ENCODE data around the gene PROCR.
"Not testable (repeated sequence)": the region's sequence is repeated elsewhere in the genome, so short reads cannot be mapped to it uniquely, and the experiment has no call there.

PROCR gene

DNA sequence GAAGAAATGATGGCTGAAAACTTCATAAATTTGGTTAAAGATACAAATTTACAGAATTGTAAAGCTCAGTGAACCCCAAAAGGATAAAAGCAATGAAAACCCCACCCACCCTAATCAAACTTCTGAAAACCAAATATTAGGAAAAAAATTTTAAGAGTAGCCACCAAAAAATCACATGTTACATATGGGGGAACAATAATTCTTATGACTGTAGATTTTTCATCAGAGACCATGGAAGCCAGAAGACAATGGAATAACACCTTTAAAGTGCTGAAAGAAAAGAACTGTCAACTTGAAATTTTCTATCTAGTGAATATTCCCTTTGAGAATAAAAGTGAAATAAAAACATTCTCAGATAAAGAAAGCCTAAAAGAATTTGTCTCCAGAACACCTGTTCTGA lies 24.4 kb downstream of the PROCR start:
- no peak for DNase-seq

DNA sequence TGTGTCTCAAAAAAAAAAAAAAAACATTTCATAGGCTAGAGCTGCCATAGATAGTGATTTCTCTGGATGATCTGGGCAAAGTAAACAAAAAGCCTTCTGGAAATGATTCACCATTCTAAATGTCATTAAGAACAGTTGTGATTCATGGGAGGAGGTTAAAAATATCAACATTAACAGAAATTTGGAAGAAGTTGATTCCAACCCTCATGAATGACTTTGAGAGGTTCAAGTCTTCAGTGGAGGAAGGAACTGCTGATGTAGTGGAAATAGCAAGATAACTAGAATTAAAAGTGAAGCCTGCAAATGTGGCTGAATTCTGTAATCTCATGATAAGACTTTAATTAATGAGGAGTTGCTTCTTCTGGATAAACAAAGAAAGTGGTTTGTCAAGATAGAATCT lies 27.9 kb downstream of the PROCR start:
- no peak for DNase-seq

DNA sequence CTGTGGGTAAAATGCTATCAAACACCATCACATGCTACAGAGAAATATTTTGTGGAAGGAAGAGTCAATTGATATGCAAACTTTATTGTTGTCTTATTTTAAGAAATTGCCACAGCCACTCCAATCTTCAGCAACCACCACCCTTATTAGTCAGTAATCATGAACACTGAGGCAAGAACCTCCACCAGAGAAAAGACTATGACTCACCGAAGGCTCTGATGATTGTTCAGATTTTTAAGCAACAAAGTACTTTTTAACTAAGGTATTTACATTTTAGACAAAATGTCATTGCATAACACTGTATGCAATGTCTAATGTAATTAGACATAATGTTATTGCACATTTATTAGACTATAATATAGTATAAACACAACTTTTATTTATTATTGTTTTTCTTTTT lies 28.4 kb downstream of the PROCR start:
- DNase-seq, result no peak

DNA sequence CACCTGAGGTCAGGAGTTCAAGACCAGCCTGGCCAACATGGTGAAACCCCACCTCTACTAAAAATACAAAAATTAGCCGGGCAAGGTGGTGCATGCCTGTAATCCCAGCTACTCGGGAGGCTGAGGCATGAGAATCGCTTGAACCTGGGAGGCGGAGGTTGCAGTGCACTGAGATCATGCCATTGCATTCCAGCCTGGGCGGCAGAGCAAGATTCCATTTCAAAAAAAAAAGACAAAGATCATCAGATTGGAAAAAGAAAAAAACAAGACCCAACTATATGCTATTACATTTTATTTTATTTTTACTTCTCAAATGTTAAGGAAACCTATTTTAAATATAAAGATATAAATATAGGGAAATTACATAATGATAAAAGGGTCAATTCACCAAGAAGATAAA lies 29.6 kb downstream of the PROCR start:
- not testable (repeated sequence) for DNase-seq

DNA sequence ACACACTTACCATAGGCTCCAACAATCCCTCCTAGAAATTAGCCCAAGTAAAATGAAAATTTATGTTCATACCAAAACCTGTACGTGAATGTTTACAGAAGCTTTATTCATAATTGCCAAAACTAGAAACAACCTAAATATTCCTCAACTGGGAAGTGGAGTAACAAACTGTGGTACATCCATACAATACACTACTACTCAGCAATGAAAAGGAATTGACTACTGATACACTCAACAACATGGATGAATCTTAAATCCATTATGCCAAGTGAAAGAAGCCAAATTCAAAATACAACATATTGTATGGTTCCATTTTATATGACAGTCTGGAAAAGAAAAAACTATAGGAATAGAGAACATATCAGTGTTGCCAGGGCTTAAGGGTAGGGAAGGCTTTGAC lies 34.9 kb downstream of the PROCR start:
- DNase-seq, result no peak

DNA sequence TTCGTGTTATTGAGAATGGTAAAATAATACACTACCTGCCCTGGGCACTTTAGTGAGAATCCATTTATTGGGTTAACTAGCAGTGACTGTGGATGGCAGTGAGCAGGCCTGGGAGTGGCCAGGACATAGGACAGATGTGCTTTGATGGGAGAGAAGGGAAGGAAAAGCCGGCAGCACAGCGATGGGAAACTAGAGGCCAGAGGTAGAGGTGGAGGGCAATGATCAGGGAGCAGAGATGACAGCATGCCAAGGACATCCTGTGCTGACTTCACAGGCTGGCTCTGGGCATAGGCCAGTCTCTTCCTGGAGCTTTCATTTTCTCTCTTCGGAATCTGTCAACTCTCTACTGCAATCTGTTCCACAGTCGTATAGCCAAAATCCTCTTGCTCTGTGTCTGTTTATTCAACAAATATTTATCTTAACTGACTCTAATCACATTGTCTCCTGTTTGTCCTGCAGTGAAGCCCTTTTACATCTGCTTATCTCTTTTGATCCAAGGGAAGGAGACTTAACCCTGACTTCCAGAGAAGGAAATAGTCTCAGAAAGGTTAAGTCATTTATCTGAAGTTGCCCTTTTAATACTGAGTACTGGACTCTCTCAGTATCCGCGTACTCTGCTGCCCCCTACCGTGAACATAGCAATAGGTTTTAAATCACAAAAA lies 36.2 kb downstream of the PROCR start:
- peak; percentile 47 for DNase-seq

DNA sequence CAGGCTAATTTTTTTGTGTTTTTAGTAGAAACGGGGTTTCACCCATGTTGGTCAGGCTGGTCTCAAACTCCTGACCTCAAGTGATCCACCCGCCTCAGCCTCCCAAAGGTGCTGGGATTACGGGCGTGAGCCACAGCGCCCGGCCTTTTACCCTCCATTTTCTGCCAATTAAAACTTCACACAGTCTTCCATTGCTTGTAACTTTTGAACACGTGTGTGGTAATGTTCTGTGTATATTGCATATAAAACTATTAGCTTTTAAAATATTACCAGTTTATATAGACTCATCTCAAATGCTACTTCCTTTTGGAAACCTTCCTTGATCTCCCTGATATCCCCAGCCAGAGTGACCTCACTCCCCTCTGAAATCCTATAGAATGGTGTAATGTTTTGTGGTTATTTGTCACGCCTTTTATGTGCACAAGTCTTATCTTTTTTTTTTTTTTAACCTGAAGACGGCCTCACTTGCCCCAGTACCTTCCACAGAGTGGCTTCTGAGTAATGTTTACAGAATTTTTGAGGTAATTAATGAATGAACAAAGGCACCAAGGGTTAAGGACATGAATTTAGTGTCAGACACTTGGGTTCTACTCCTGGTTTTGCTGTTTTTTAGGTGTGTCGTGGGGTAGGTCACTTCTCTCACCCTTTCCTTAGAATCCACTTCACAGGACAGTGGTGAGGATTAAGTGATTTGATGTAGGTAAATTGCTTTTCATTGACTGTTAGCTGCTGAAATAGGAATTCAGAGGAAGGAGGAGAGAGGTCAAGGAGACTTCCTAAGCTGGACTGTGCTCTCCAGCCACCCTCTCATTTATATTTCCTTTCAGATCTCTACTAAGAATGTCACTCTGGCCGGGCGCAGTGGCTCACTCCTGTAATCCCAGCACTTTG lies 43.4 kb downstream of the PROCR start:
- no peak for DNase-seq

DNA sequence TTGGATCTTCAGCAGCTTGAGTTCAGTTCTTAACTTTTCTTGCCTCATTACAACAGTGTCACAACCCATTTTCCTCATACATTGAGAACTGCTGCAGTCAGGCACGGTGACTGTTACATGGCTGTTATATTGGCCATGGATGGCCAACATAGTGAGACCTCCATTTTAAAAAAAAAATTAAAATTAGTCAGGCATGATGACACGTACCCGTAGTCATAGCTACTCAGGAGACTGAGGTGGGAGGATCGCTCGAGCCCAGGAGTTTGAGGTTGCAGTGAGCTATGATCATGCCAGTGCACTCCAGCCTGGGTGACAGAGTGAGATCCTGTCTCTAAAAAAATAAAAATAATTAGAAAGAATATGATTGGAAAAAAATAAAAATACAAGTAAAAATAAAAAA lies 44.7 kb downstream of the PROCR start:
- DNase-seq, result no peak

DNA sequence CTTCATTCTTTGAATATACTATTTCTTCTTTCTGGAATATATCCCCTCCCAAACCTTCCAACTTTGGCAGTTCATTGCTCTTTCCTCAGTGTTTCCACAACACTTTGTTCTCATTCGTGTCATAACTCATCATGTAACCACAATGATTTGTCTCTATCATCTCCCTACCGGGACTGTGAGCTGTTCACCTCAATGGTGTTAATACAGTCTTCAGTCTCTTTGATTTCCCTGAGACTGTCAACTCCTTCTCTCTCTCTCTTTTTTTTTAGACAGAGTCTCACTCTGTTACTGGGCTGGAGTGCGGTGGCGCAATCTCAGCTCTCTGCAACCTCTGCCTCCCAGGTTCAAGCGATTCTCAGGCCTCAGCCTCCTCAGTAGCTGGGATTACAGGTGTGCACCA lies 52.1 kb downstream of the PROCR start:
- no peak for DNase-seq

DNA sequence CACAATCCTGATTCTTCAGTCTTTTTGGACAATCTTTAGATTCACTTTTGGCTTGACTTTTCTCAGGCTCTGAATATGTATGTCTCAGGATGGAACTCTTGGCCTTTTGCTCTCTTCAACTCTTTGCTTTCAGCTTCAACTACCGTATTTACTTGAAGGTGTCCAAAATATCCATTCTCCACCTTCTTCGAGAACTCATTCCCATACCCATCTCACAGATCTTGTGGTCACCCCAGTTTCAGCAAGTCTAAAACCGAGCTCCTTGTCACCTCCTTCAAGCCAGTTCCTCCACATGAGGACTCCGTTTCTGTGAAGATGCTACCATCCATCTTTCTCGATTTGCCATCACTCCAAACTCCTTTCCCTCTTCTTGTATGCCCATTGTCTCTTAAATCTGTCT lies 52.7 kb downstream of the PROCR start:
- no peak for DNase-seq

DNA sequence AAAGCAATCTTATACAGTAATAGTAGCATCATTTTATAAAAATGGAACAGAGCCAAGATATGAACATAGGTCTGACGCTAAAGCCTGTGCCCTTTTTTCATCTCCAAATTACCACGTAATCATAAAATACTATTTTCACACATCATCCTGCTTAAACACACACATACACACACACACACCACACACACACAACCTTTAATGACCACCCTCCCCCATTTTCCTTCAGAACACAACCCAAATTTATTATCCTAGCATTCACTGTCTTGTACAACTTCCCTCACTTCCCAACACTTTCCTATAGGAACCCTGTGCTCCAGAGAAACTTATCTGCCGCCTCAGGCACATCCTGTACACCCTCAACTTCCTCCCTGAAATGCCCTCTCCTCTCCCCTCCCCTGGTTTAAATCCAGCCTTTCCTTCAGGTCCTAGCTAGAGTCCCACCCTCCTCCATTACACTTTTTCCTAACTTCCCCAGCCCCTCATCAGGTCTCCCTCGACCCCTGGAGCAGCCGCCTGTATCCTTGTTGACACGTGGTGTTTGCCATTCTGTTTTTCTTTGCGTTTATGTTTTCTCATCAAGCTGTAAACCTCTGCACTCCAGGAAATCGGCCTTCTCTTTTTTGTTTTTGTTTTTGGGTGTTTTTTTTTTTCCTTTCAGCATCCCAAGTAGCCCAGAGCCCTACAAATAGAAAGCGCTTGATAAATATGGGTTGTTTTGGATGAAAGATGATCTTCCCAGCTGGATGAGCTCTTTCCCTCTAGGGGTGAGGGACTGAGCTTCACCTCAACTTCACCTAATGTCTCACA lies 53.6 kb downstream of the PROCR start:
- no peak for DNase-seq

DNA sequence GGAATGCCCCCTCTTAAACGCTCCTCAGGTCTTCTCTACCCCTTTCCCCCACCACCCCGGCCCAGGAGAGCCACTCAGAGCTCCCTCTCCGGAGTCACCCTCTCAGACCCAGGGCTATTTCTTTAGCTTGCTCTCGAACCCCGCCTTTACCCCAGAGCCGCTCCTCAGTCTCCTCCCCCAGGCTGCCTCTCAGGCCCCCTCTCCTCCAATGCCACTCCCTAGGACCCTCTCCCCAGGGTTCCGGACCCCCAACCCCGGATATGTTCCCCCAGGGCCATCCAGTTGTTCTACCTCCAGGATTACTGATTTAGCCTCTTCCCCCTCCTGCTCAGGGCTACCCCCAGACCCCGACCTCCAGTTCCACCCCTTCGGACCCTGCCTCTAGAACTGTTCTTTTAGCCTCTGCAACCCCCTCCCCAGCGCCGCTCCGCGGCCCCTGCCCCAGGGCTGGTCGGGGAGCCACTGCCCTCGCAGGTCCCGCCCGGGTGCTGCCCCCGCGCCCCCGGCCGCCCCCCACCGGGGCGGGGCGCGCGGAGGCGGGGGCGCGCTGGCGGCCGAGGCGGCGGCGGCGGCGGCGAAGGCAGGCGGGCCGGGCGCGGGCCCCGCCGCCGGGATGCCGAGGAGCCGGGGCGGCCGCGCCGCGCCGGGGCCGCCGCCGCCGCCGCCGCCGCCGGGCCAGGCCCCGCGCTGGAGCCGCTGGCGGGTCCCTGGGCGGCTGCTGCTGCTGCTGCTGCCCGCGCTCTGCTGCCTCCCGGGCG lies 54.4 kb downstream of the PROCR start, which contains the start of gene MMP24:
Gene MMP24, plus strand, starts transcription at position 565 of the 758 bp plus-strand sequence. Its CDS starts 49 bp downstream, at position 614.
- DNase-seq, result no peak

Measured in NCI-H1048 (cell line).